Astrocyte (in vitro differentiated cells and primary cell): ENCODE data around the gene SNCG.

Experiments used
- CTCF ChIP-seq: IDR thresholded peaks from 2 replicates; pipeline ENCODE4 v1.5.1; 2011; ENCODE audit warnings: low read depth, mild to moderate bottlenecking, inconsistent platforms, low read length, moderate library complexity; ENCODE audit not compliant: insufficient read depth
- EZH2 ChIP-seq: IDR thresholded peaks from 2 replicates; pipeline ENCODE4 v1.6.1; 2012; ENCODE audit warnings: mild to moderate bottlenecking, low read length, inconsistent platforms; ENCODE audit not compliant: insufficient read depth

GRCh38 chr10:86962136-86962980 is 4.0 kb downstream of the SNCG start:
- no peak for TF ChIP-seq EZH2
- no peak for TF ChIP-seq CTCF
